Activated CD8-positive, alpha-beta memory T cell treated with anti-CD3 and anti-CD28 coated beads for 48 hours (primary cell): Measurements from ENCODE around the gene ZNF692.
A peak's percentile ranks its signal among the peaks of the same experiment; 100 is the strongest.
"Not testable (repeated sequence)": the region's sequence is repeated elsewhere in the genome, so short reads cannot be mapped to it uniquely, and the experiment has no call there.

Experiments
- DNase-seq, 3 experiments: peaks; one replicate each; pipeline ENCODE4 v3.0.0-alpha.2; 2020; ENCODE audit warnings: low read depth in 2 of 3, low spot score in 2 of 3

ZNF692 gene

DNA sequence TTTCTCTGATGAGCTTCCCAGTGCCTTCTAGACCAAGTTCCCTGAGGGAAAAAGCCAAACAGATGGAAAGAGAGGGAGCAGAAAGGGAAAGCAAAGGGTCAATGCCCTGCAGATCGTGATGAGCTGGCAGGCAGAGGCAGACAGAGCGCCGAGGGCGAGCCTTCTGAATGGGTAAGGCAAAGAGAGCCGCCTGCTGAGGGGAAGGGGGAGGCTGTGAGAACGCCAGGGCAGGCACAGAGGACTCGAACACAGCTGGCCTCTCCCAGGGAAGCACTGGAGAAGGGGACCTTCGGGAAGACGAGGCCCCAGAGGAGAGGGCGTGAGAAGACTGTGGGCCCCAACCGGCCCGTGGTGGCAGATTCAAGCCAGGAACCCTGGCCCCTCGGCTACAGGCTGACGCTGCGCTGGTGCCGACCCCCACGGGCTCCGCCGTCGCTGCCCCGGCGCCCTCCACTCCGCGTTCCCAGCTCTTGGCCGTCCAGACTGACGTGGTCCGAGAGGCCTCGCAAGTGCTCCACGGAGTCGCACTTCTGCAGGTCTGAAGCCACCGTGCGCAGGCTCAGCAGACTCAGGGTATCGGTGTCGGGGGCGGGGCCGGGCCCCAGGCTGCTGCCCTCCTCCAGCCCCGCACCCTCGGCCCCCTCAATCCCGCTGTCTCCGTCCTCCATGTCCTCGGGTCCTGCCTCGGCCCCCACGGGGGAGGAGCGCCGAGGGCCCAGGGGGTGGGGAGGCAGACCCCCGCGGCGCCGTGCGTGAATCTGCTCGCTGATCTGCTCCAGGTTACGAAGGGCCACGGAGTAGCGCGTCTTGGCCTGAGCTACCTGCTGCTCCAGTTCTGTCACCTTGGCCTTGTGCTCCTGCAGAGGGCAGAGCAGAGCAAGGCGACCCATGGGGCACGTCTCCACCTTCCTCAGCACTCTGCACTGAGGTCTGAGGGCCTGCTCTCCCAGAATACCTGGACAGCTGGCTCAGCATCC lies 47.1 kb downstream of the ZNF692 start:
- no peak for DNase-seq

- DNase-seq = no peak
Measured at GRCh38 chr1:248810727-248811513, 48.0 kb downstream of the ZNF692 start.

- DNase-seq = no peak
Measured at GRCh38 chr1:248810000-248810726, 48.7 kb downstream of the ZNF692 start.

- no peak for DNase-seq
Measured at GRCh38 chr1:248808876-248809275, 50.0 kb downstream of the ZNF692 start.

GRCh38 chr1:248807067-248807737 lies 51.7 kb downstream of the ZNF692 start:
- peak in 2 of 3 experiments; percentile 18 to 21 for DNase-seq

- no peak for DNase-seq
Measured at GRCh38 chr1:248805876-248806275, 53.0 kb downstream of the ZNF692 start.

- no peak for DNase-seq
Measured at GRCh38 chr1:248804771-248805681, 53.9 kb downstream of the ZNF692 start.

GRCh38 chr1:248803501-248803900 lies 55.4 kb downstream of the ZNF692 start:
- DNase-seq = not testable (repeated sequence)

DNA sequence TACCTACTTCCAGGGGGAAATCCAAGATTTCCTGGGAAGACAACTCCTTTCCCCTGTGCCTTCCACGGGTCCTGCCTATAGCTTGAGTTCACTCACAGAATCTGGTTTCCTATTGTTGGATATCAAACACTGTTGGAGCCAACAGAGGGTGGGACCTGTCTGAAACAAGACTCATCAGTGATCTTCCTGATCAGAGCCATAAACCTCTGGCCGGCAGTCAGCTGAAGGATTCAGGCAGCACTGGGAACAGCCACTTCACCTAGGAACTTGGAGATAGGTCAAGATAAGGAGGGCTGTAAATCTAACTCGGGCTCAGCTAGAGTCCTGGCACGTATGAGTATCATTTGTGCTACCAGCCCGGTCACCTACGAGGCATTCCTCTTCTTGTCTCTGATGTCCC lies 56.4 kb downstream of the ZNF692 start:
- no peak for DNase-seq

DNA sequence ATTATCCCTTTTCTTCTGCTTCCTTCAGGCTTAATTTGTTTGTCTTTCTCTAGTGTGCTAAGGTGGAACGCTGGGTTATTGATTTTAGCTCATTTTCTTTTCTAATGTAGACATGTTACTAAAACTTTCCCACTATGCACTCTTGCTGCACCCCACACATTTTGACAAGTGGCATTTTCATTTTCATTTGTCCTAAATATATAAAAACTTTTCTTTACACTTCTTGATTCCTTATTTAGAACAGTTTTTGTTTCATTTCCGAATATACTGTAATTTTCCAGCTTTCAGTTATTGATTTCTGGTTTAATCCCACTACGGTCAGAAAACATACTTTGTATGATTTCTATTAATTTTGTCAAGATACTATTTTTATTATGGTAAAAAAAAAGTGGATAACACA lies 58.4 kb downstream of the ZNF692 start:
- DNase-seq = no peak
